Naive thymus-derived CD4-positive, alpha-beta T cell (primary cell): ENCODE measurements around the gene CCDC93. TPM values are rescaled to one million over a fixed set of nuclear protein-coding genes. Genes with fewer than 3 reads are reported as not detected.

Source experiments
- ATAC-seq: fragments of 150-1000 bp; cut with Tn5 transposase; 2 replicates; pipeline ENCODE4 v1.10.0; 2021; ENCODE audit warnings: mild to moderate bottlenecking, moderate library complexity
- CTCF ChIA-PET: fragments of 350-600 bp; sonication (Branson Sonifier 250); formaldehyde crosslinking; loops from one replicate; lab custom pipeline; 2021; ENCODE audit warnings: antibody characterized with exemption; lab: Charles Lee
- POLR2A ChIA-PET: fragments of 350-600 bp; sonication (Branson Sonifier 250); formaldehyde crosslinking; loops from one replicate; lab custom pipeline; 2021; ENCODE audit warnings: antibody characterized with exemption, inconsistent platforms; lab: Charles Lee
- DNase-seq, 9 donors: peaks; one replicate each; pipeline versions ENCODE4 v3.0.0 to v3.0.0-alpha.2; 2020 to 2022; ENCODE audit warnings: mixed read lengths in 1 of 9
- H3K27ac ChIP-seq: one replicate; pipeline ENCODE4 v1.7.0; 2013; ENCODE audit warnings: mild to moderate bottlenecking, low read depth, low read length, moderate library complexity
- H3K27me3 ChIP-seq, 2 donors: one replicate each; pipeline ENCODE4 v1.7.0; 2013; ENCODE audit warnings: low read length in 2 of 2, mild to moderate bottlenecking in 2 of 2, moderate library complexity in 2 of 2; ENCODE audit not compliant: control insufficient read depth in 2 of 2, insufficient read depth in 2 of 2
- H3K36me3 ChIP-seq, 3 experiments: 1 replicate in 2 of 3; 2 replicates in 1 of 3; pipeline ENCODE4 v1.7.0; 2013; ENCODE audit warnings: low read length in 3 of 3, mild to moderate bottlenecking in 3 of 3, moderate library complexity in 1 of 3; ENCODE audit not compliant: insufficient read depth in 3 of 3, control insufficient read depth in 2 of 3
- H3K4me1 ChIP-seq, 2 donors: one replicate each; pipeline ENCODE4 v1.7.0; 2013; ENCODE audit warnings: low read length in 2 of 2, mild to moderate bottlenecking in 2 of 2, moderate library complexity in 1 of 2; ENCODE audit not compliant: control insufficient read depth in 2 of 2, insufficient read depth in 2 of 2
- H3K4me3 ChIP-seq: 2 replicates; pipeline ENCODE4 v1.7.0; 2013; ENCODE audit warnings: mild to moderate bottlenecking, low read length
- H3K9me3 ChIP-seq, 3 experiments: 1 replicate in 2 of 3; 2 replicates in 1 of 3; pipeline ENCODE4 v1.7.0; 2013; ENCODE audit warnings: low read length in 3 of 3; ENCODE audit not compliant: control insufficient read depth in 2 of 3
- H3K27ac Mint-ChIP-seq, 9 donors: one replicate each; pipeline ENCODE4 v1.8.0; 2020 to 2022; ENCODE audit warnings: mixed read lengths in 9 of 9, mild to moderate bottlenecking in 8 of 9, moderate library complexity in 5 of 9, inconsistent platforms in 2 of 9
- H3K27me3 Mint-ChIP-seq, 5 donors: one replicate each; pipeline ENCODE4 v1.8.0; 2021 to 2022; ENCODE audit warnings: mixed read lengths in 5 of 5, mild to moderate bottlenecking in 1 of 5
- H3K36me3 Mint-ChIP-seq, 5 donors: one replicate each; pipeline ENCODE4 v1.8.0; 2020 to 2022; ENCODE audit warnings: mixed read lengths in 5 of 5, mild to moderate bottlenecking in 3 of 5, inconsistent platforms in 1 of 5
- H3K4me1 Mint-ChIP-seq, 7 donors: one replicate each; pipeline ENCODE4 v1.8.0; 2020 to 2022; ENCODE audit warnings: mixed read lengths in 7 of 7, mild to moderate bottlenecking in 3 of 7, inconsistent platforms in 1 of 7
- H3K4me3 Mint-ChIP-seq, 10 donors: one replicate each; pipeline ENCODE4 v1.8.0; 2020 to 2022; ENCODE audit warnings: mild to moderate bottlenecking in 10 of 10, mixed read lengths in 10 of 10, moderate library complexity in 6 of 10, inconsistent platforms in 2 of 10
- H3K9me3 Mint-ChIP-seq, 11 donors: one replicate each; pipeline ENCODE4 v1.8.0; 2020 to 2022; ENCODE audit warnings: mixed read lengths in 11 of 11, mild to moderate bottlenecking in 4 of 11, inconsistent platforms in 1 of 11, moderate library complexity in 1 of 11
- intact Hi-C, 2 donors: fragments of 100-400 bp; cut with micrococcal nuclease; formaldehyde crosslinking; loops; one replicate each; pipeline ENCODE4 v1.15.1; 2023
- polyA plus RNA-seq, 2 donors: library from polyadenylated mRNA; unstranded; fragments of 300-500 nt; fragmentation: Illumina TruSeq; gene quantifications; one replicate each; pipeline ENCODE4 v1.2.3, GENCODE V29; 2021
- total RNA-seq, 6 experiments: library from RNA in 5 of 6; stranded (reverse) in 5 of 6; gene quantifications; 1 replicate in 5 of 6; 2 replicates in 1 of 6; pipeline ENCODE4 v1.2.3 and lab custom pipeline; 2021 to 2026

Gene CCDC93
- total and polyA plus RNA-seq, 7 experiments from 2014 or later = 5.9 to 73.9 (median 47.9) TPM

- Histone ChIP-seq H3K27me3 (no peaks in the 10 kb centered on the region), H3K9me3 (no peaks in the 10 kb centered on the region), H3K27ac (no peak overlapping the region), H3K4me1 (no peaks in the 10 kb centered on the region), H3K36me3 (no peaks in the 10 kb centered on the region), H3K4me3 (no peak overlapping the region)
- ChIA-PET CTCF (interaction anchor here (0.6 to 2.2 kb wide), 11 partner anchors 8 to 1259 kb away, joined by 3 to 8 read pairs (median 4); no protein-coding TSS in a partner anchor), POLR2A (interaction anchor here (0.6 kb wide), 1 partner anchor 427 kb away, joined by 3 read pairs; no protein-coding TSS in a partner anchor)
- no peaks in the 10 kb centered on the region for H3K4me1 Mint-ChIP-seq
- ATAC-seq (peak; percentile 86), DNase-seq (peak in 5 of 9 donors; percentile 22 to 36 (median 30))
- peaks cover 0 to 4% (median 0%) of the 10 kb centered on the region in 5 donors for H3K36me3 Mint-ChIP-seq
- peaks cover 48 to 60% (median 51%) of the 10 kb centered on the region in 5 donors for H3K27me3 Mint-ChIP-seq
- no peak overlapping the region for H3K4me3 Mint-ChIP-seq
- intact Hi-C loops = loop anchor here (1.0 to 5.0 kb wide), 5 partner anchors 29 to 833 kb away; no protein-coding TSS in a partner anchor
- no peak overlapping the region for H3K27ac Mint-ChIP-seq
- peaks cover 5 to 22% (median 10%) of the 10 kb centered on the region in 11 donors for H3K9me3 Mint-ChIP-seq
These were observed 18.5 kb upstream of the CCDC93 start for GRCh38 chr2:118032169-118033013.

- intact Hi-C loops = loop anchor here (5.0 kb wide), 2 partner anchors 156 to 826 kb away; no protein-coding TSS in a partner anchor
- H3K9me3 Mint-ChIP-seq = peaks cover 2 to 17% (median 9%) of the 10 kb centered on the region in 11 donors
- H3K27ac Mint-ChIP-seq = no peak overlapping the region
- DNase-seq (no peak), ATAC-seq (no peak)
- no peaks in the 10 kb centered on the region for H3K4me1 Mint-ChIP-seq
- Histone ChIP-seq H3K9me3 (no peaks in the 10 kb centered on the region), H3K36me3 (no peaks in the 10 kb centered on the region), H3K27me3 (no peaks in the 10 kb centered on the region), H3K4me3 (no peak overlapping the region), H3K27ac (no peak overlapping the region), H3K4me1 (no peaks in the 10 kb centered on the region)
- ChIA-PET CTCF (no interaction called here), POLR2A (no interaction called here)
- peaks cover 0 to 3% (median 0%) of the 10 kb centered on the region in 5 donors for H3K36me3 Mint-ChIP-seq
- no peak overlapping the region for H3K4me3 Mint-ChIP-seq
- H3K27me3 Mint-ChIP-seq = peaks cover 43 to 59% (median 51%) of the 10 kb centered on the region in 5 donors
These were observed 17.7 kb upstream of the CCDC93 start for GRCh38 chr2:118031566-118031965.

- Histone ChIP-seq H3K9me3 (no peaks in the 10 kb centered on the region), H3K36me3 (no peaks in the 10 kb centered on the region), H3K27me3 (no peaks in the 10 kb centered on the region), H3K27ac (no peak overlapping the region), H3K4me3 (no peak overlapping the region), H3K4me1 (no peaks in the 10 kb centered on the region)
- ChIA-PET POLR2A (interaction anchor here (0.7 kb wide), 1 partner anchor 15 kb away, joined by 6 read pairs; no protein-coding TSS in a partner anchor), CTCF (interaction anchor here (1.1 to 1.4 kb wide), 2 partner anchors 8 to 23 kb away, joined by 3 to 4 read pairs; no protein-coding TSS in a partner anchor)
- no peak overlapping the region for H3K27ac Mint-ChIP-seq
- intact Hi-C loops = loop anchor here in 1 of 2 donors (10.0 kb wide), 1 partner anchor 1786 kb away; no protein-coding TSS in a partner anchor
- peaks cover 0 to 2% (median 0%) of the 10 kb centered on the region in 11 donors for H3K9me3 Mint-ChIP-seq
- peaks cover 36 to 52% (median 39%) of the 10 kb centered on the region in 5 donors for H3K27me3 Mint-ChIP-seq
- no peak overlapping the region for H3K4me3 Mint-ChIP-seq
- no peaks in the 10 kb centered on the region for H3K36me3 Mint-ChIP-seq
- H3K4me1 Mint-ChIP-seq = no peaks in the 10 kb centered on the region
- DNase-seq = no peak
- ATAC-seq = no peak
These were observed 15.2 kb upstream of the CCDC93 start for GRCh38 chr2:118029025-118029424.

GRCh38 chr2:118021356-118021755 lies 7.5 kb upstream of the CCDC93 start:
- no peaks in the 10 kb centered on the region for H3K27me3 ChIP-seq
- no peaks in the 10 kb centered on the region for H3K4me1 ChIP-seq
- Mint-ChIP-seq H3K27ac (no peak overlapping the region), H3K27me3 (peaks cover 3 to 32% (median 16%) of the 10 kb centered on the region in 5 donors), H3K9me3 (peaks cover 0 to 3% (median 0%) of the 10 kb centered on the region in 11 donors), H3K4me3 (no peak overlapping the region), H3K4me1 (peaks cover 6 to 17% (median 9%) of the 10 kb centered on the region in 7 donors), H3K36me3 (no peaks in the 10 kb centered on the region)
- H3K4me3 ChIP-seq = no peak overlapping the region
- no peaks in the 10 kb centered on the region for H3K9me3 ChIP-seq
- intact Hi-C loops = loop anchor here in 1 of 2 donors (10.0 kb wide), 1 partner anchor 1793 kb away; no protein-coding TSS in a partner anchor
- ChIA-PET CTCF (interaction anchor here (0.5 to 1.6 kb wide), 2 partner anchors 11 to 807 kb away, joined by 3 to 4 read pairs; no protein-coding TSS in a partner anchor), POLR2A (interaction anchor here (0.6 to 1.0 kb wide), 2 partner anchors 11 to 13 kb away, joined by 4 read pairs; no protein-coding TSS in a partner anchor)
- H3K36me3 ChIP-seq = no peaks in the 10 kb centered on the region
- no peak overlapping the region for H3K27ac ChIP-seq
- ATAC-seq (no peak), DNase-seq (no peak)

- Mint-ChIP-seq H3K4me1 (peaks cover 7 to 27% (median 10%) of the 10 kb centered on the region in 7 donors), H3K4me3 (no peak overlapping the region), H3K9me3 (peaks cover 0 to 3% (median 0%) of the 10 kb centered on the region in 11 donors), H3K27me3 (peaks cover 0 to 24% (median 10%) of the 10 kb centered on the region in 5 donors), H3K27ac (no peak overlapping the region), H3K36me3 (no peaks in the 10 kb centered on the region)
- ChIA-PET POLR2A (no interaction called here), CTCF (interaction anchor here (0.7 kb wide), 1 partner anchor 69 kb away, joined by 3 read pairs; no protein-coding TSS in a partner anchor)
- ATAC-seq (no peak), DNase-seq (no peak)
- H3K27me3 ChIP-seq = no peaks in the 10 kb centered on the region
- no peaks in the 10 kb centered on the region for H3K36me3 ChIP-seq
- H3K27ac ChIP-seq = no peak overlapping the region
- H3K4me3 ChIP-seq = no peak overlapping the region
- no peaks in the 10 kb centered on the region for H3K4me1 ChIP-seq
- intact Hi-C loops = loop anchor here in 1 of 2 donors (10.0 kb wide), 2 partner anchors 1655 to 1795 kb away; partner anchors contain the start of gene TMEM177
- no peaks in the 10 kb centered on the region for H3K9me3 ChIP-seq
These were observed 6.0 kb upstream of the CCDC93 start for GRCh38 chr2:118019821-118020220.

- ChIA-PET POLR2A (no interaction called here), CTCF (no interaction called here)
- Histone ChIP-seq H3K4me1 (peaks cover 6 to 9% of the 10 kb centered on the region in 2 donors), H3K9me3 (no peaks in the 10 kb centered on the region), H3K36me3 (peaks cover 0 to 9% (median 0%) of the 10 kb centered on the region in 3 experiments), H3K4me3 (no peak overlapping the region), H3K27me3 (no peaks in the 10 kb centered on the region), H3K27ac (no peak overlapping the region)
- intact Hi-C loops = loop anchor here in 1 of 2 donors (10.0 kb wide), 1 partner anchor 1658 kb away; the partner anchor contains the start of gene TMEM177
- Mint-ChIP-seq H3K27ac (peak overlapping the region; percentile 37 to 89 (median 77)), H3K36me3 (no peaks in the 10 kb centered on the region), H3K27me3 (peaks cover 0 to 16% (median 10%) of the 10 kb centered on the region in 5 donors), H3K9me3 (peaks cover 0 to 3% (median 0%) of the 10 kb centered on the region in 11 donors), H3K4me1 (peaks cover 17 to 45% (median 25%) of the 10 kb centered on the region in 7 donors), H3K4me3 (peak overlapping the region in 3 of 10 donors; percentile 25 to 61 (median 29))
- DNase-seq (peak in 3 of 9 donors; percentile 7 to 19 (median 12)), ATAC-seq (peak; percentile 3)
These were observed 3.0 kb upstream of the CCDC93 start for GRCh38 chr2:118016911-118017310.
